ENCODE data around the gene HIPK4. TPM values are rescaled to one million over a fixed set of nuclear protein-coding genes. Genes with fewer than 3 reads are reported as not detected.

HIPK4 gene
- total and polyA plus RNA-seq, 2 experiments from 2014 or later = 0.21 to 0.52 TPM

DNA sequence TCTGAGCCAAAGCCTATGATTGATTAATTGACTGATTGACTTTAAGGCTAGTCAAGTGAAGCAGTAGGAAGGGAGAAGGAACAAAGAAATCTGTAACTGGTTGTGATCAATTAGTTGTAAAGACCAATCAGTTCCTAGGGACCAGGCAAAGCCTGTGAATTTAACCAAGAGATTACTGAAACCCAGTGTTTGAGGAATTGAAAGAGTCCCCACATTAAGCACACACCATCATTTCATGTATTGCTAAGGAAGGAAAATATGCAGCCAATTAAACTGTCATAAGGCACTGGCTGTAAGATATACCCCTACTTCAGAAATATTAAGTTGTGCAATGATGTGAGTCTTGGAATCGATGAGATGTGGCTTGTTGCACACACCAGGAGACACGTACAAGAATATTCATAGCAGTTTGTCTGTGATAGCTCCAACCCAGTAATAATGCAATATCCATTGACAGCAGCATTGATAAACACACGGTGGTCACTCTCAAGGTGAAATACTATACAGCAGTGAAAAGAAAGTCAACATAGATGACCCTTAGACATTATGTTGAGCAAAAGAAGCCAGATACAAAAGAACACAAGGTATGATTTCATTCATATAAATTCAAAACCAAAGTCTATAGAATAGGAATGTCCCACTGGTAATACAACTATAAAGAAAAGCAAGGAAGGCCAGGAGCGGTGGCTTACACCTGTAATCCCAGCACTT lies 50.8 kb downstream of the HIPK4 start:
- H3K79me2 ChIP-seq (replicated peaks; ENCODE audit: insufficient read depth) = no peaks in the 10 kb centered on the region; the same call in 1 of the 2 replicates
- no peak overlapping the region for H2AFZ ChIP-seq
- H3K4me1 ChIP-seq (ENCODE audit: insufficient read depth) = no peaks in the 10 kb centered on the region
- DNase-seq (ENCODE audit: low spot score) (no peak), ATAC-seq (no peak)
- H3K4me3 Mint-ChIP-seq = no peak overlapping the region
- TF ChIP-seq, protein P1, sequence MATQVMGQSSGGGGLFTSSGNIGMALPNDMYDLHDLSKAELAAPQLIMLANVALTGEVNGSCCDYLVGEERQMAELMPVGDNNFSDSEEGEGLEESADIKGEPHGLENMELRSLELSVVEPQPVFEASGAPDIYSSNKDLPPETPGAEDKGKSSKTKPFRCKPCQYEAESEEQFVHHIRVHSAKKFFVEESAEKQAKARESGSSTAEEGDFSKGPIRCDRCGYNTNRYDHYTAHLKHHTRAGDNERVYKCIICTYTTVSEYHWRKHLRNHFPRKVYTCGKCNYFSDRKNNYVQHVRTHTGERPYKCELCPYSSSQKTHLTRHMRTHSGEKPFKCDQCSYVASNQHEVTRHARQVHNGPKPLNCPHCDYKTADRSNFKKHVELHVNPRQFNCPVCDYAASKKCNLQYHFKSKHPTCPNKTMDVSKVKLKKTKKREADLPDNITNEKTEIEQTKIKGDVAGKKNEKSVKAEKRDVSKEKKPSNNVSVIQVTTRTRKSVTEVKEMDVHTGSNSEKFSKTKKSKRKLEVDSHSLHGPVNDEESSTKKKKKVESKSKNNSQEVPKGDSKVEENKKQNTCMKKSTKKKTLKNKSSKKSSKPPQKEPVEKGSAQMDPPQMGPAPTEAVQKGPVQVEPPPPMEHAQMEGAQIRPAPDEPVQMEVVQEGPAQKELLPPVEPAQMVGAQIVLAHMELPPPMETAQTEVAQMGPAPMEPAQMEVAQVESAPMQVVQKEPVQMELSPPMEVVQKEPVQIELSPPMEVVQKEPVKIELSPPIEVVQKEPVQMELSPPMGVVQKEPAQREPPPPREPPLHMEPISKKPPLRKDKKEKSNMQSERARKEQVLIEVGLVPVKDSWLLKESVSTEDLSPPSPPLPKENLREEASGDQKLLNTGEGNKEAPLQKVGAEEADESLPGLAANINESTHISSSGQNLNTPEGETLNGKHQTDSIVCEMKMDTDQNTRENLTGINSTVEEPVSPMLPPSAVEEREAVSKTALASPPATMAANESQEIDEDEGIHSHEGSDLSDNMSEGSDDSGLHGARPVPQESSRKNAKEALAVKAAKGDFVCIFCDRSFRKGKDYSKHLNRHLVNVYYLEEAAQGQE (IDR thresholded peaks at IDR 0.05; ENCODE audit: unreplicated experiment) = no peak
- TF ChIP-seq STAT1 (IDR thresholded peaks at IDR 0.05; ENCODE audit: unreplicated experiment) (no peak), NANOG (IDR thresholded peaks at IDR 0.05; ENCODE audit: borderline replicate concordance) (no peak), JUNB (IDR thresholded peaks at IDR 0.05; ENCODE audit: unreplicated experiment) (no peak), POLR2AphosphoS5 (IDR thresholded peaks at IDR 0.05; ENCODE audit: low read depth) (no peak), ZNF462 (CRISPR knock-in tag; IDR thresholded peaks at IDR 0.05) (no peak), EZH2phosphoT487 (IDR thresholded peaks at IDR 0.05; ENCODE audit: unreplicated experiment) (no peak), CREB1 (CRISPR knock-in tag; IDR thresholded peaks at IDR 0.05; ENCODE audit: low read depth) (no peak), CTCF (conservative IDR thresholded peaks at IDR 0.05; ENCODE audit: low read depth in 2 of 2) (no peak), ZNF331 (CRISPR knock-in tag; IDR thresholded peaks at IDR 0.05; ENCODE audit: low read depth) (no peak), ZNF114 (CRISPR knock-in tag; IDR thresholded peaks at IDR 0.05) (no peak)
- TF ChIP-seq, protein P2, sequence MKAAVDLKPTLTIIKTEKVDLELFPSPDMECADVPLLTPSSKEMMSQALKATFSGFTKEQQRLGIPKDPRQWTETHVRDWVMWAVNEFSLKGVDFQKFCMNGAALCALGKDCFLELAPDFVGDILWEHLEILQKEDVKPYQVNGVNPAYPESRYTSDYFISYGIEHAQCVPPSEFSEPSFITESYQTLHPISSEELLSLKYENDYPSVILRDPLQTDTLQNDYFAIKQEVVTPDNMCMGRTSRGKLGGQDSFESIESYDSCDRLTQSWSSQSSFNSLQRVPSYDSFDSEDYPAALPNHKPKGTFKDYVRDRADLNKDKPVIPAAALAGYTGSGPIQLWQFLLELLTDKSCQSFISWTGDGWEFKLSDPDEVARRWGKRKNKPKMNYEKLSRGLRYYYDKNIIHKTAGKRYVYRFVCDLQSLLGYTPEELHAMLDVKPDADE (IDR thresholded peaks at IDR 0.05) = no peak
- H3K9me2 ChIP-seq (ENCODE audit: insufficient read depth) = no peaks in the 10 kb centered on the region
- H3F3A ChIP-seq (replicated peaks; ENCODE audit: low read depth) = no peaks in the 10 kb centered on the region
- 0 out of 2 replicates have a peak, but pooled peaks cover 4% of the 10 kb centered on the region for H4K20me1 ChIP-seq (replicated peaks; ENCODE audit: insufficient read depth)
- H3K27me3 Mint-ChIP-seq (ENCODE audit: insufficient read depth, low read depth, poor library complexity) = no peaks in the 10 kb centered on the region
- H3K36me3 ChIP-seq (ENCODE audit: insufficient read depth) = no peaks in the 10 kb centered on the region
- no peaks in the 10 kb centered on the region for H3K9me3 Mint-ChIP-seq
- no peaks in the 10 kb centered on the region for H3K27me3 ChIP-seq (ENCODE audit: insufficient read depth)
- H3K27ac ChIP-seq (ENCODE audit: low read depth) = no peak overlapping the region
- no peaks in the 10 kb centered on the region for H3K4me1 Mint-ChIP-seq
- no peak overlapping the region for H3K4me3 ChIP-seq
- peaks cover 16% of the 10 kb centered on the region for H3K36me3 Mint-ChIP-seq (ENCODE audit: low read depth)
- H3K4me2 ChIP-seq = no peak overlapping the region
- H3K27ac Mint-ChIP-seq = no peak overlapping the region
